ENCODE results near the gene LPP. TPM values are rescaled to one million over a fixed set of nuclear protein-coding genes. Genes with fewer than 3 reads are reported as not detected.

LPP gene
- total RNA-seq, 1 donor: 92.1 TPM

DNA sequence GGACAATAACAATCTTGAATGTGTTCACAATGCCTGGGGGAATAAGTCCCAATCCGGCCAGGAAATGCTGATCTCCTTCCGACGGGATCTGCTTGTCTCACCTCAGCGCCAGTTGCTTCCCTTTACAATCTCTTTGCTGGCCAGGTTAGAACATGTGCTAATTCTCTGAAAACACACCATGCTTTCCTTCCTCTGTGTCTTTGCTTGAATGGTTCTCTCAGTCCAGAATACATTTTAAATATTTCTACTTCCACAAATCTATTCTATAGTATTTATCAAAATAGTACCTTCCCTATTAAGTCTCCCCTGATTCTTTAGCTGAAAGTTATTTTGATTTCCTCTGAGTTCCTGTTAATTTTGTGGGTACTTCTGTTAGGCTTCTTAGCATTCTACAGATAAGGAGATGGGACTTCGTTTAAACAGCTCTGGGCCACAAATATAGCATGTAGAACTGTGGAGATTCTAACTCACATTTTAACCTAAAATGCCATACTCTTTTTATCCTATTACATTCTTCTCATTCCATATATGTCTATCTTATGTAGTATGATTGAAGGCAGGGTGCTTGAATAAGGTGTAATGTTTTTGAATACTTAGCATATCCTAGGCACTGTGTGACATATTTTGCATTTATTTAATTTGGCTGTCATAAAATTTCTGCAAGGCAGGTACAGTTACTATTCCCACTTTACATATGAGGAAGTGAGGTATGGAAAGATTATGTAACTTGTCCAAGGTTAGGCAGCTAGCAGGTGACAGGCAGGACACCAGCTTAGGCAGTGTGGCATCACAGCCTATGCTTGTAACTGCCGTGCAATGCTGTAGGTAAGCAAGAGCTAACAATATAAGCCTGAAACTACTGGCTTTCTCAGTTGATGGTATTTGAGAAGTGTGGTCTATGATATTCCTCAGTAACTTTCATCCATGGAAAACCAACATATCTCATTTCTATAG, 299.8 kb downstream of the LPP start:
- no peak for DNase-seq (ENCODE audit: low read depth)
- TF ChIP-seq, protein P1, sequence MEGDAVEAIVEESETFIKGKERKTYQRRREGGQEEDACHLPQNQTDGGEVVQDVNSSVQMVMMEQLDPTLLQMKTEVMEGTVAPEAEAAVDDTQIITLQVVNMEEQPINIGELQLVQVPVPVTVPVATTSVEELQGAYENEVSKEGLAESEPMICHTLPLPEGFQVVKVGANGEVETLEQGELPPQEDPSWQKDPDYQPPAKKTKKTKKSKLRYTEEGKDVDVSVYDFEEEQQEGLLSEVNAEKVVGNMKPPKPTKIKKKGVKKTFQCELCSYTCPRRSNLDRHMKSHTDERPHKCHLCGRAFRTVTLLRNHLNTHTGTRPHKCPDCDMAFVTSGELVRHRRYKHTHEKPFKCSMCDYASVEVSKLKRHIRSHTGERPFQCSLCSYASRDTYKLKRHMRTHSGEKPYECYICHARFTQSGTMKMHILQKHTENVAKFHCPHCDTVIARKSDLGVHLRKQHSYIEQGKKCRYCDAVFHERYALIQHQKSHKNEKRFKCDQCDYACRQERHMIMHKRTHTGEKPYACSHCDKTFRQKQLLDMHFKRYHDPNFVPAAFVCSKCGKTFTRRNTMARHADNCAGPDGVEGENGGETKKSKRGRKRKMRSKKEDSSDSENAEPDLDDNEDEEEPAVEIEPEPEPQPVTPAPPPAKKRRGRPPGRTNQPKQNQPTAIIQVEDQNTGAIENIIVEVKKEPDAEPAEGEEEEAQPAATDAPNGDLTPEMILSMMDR (IDR thresholded peaks at IDR 0.05; ENCODE audit: insufficient read depth, low read length): no peak
- H3K4me3 ChIP-seq (ENCODE audit: low read depth, low read length): no peak overlapping the region

DNA sequence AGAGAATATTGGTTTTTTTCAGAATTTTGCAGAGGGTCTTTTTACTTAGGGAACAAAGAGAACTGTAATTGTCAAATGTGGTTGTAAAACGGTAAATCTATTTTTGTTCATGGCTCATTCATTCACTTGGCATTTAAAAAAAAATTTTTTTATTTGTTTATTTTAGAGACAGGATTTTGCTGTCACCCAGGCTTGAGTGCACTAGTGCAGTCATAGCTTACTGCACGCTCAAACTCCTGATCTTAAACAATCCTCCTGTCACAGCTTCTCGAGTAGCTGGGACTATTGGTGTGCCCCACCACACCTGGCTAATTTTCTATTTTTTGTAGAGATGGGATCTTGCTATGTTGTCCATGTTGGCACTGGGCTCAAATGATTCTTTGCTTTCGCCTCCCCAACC, 301.8 kb downstream of the LPP start:
- DNase-seq (ENCODE audit: low read depth): no peak
- TF ChIP-seq, protein P1 (IDR thresholded peaks at IDR 0.05; ENCODE audit: insufficient read depth, low read length): no peak
- H3K4me3 ChIP-seq (ENCODE audit: low read depth, low read length): no peak overlapping the region

DNA sequence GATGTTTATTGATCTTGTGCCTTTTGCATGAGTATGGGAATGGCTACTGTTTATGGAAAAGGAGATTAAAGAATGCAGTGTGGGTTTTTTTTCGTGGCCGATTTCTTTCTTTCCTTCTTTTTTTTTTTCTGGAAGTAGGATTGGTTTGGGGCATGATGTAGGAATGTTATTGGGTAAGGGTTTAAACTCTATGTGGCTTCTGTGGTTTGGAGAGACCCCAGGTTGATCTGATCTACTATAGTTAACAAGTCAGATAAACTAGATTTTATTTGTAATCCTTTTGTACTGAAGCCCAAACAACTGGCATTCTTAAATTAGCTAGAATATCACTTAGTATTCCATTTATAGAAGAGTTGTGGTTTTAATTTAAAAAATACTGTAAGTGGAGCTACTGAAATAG, 304.8 kb downstream of the LPP start:
- TF ChIP-seq, protein P1 (IDR thresholded peaks at IDR 0.05; ENCODE audit: insufficient read depth, low read length): no peak
- peak; percentile 35 for DNase-seq (ENCODE audit: low read depth)

DNA sequence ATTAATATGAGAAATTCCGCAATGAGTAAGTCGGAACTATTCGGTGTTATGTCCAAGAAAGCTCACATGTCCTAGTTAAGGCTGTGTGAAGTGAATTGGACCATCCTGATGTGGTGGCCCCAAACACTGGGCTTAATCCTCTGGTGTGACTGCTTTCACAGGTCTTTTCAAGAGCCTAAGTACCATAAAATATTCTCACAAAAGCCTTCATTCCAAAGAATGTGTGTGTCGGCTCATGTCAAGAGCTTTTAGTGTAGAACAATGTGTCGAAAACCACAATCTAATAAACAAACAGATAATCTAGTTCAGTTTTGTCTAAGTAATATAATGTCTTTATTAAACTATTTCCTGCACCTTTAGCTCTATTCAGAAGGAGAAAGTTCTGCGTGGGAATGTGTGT, 311.4 kb downstream of the LPP start:
- TF ChIP-seq, protein P1 (IDR thresholded peaks at IDR 0.05; ENCODE audit: insufficient read depth, low read length): no peak
- no peak overlapping the region for H3K4me3 ChIP-seq (ENCODE audit: low read depth, low read length)
- DNase-seq (ENCODE audit: low read depth): no peak

More for the DNA sequence above, 304.8 kb downstream of the LPP start:
- no peak overlapping the region for H3K4me3 ChIP-seq (ENCODE audit: low read depth, low read length)

DNA sequence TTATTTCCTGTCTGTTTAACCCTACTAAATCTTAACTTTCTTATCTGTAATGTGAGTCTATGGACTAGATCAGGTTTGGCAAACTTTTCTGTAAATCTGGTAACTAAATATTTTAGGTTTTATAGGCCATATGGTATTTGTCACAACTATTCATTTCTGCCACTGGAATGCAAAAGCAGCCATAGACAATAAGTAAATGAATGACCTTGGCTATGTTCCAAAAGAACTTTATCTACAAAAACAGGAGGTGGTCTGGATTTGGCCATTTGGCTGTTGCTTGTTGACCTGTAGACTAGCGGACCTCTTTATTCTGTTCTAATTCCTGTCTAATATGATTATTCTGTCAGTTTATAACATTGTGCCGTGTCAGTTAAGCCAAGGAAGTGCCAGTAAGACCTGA, 314.2 kb downstream of the LPP start:
- H3K4me3 ChIP-seq (ENCODE audit: low read depth, low read length): no peak overlapping the region
- DNase-seq (ENCODE audit: low read depth): peak; percentile 48
- TF ChIP-seq, protein P1 (IDR thresholded peaks at IDR 0.05; ENCODE audit: insufficient read depth, low read length): no peak

DNA sequence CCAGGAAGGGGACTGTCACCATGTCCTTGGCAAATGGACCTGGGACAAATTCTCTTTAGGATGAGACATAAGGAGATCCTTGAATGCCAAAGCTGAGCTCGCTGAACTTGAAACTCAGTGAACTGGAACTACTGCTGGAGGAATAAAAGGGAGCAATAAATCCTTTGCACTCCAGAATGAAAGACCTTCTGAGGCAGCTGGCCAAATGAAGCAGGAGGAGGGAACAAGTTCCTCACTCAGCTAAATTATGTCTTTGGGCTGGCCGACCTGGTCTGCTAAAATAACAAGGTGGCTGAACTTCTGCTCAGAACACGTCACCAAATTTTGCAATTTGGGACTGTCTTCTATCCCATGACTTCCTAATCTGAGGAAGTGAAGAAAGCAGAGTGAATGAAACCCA, 314.7 kb downstream of the LPP start:
- TF ChIP-seq, protein P1 (IDR thresholded peaks at IDR 0.05; ENCODE audit: insufficient read depth, low read length): no peak
- peak; percentile 13 for DNase-seq (ENCODE audit: low read depth)
- H3K4me3 ChIP-seq (ENCODE audit: low read depth, low read length): no peak overlapping the region

Measured in fibroblast of the aortic adventitia (primary cell).